ENCODE results near the gene C3. TPM values are rescaled to one million over a fixed set of nuclear protein-coding genes. Genes with fewer than 3 reads are reported as not detected.
"Not testable (repeated sequence)": the region's sequence is repeated elsewhere in the genome, so short reads cannot be mapped to it uniquely, and the experiment has no call there.

The C3 gene
- total RNA-seq, 6 experiments from 2014 or later, result 0.82 to 1.5 (median 1.2) TPM

GRCh38 chr19:6677495-6677882, 43.0 kb downstream of the C3 start:
- Mint-ChIP-seq H3K9me3 (peaks cover 9% of the 10 kb centered on the region; the same call in 1 of the 2 replicates), H3K27me3 (ENCODE audit: insufficient read depth) (peaks cover 8% of the 10 kb centered on the region), H3K36me3 (ENCODE audit: low read depth) (no peaks in the 10 kb centered on the region; the same call in 1 of the 2 replicates), H3K27ac (no peak overlapping the region), H3K4me3 (no peak overlapping the region), H3K4me1 (ENCODE audit: low read depth) (peaks cover 14% of the 10 kb centered on the region)
- TF ChIP-seq CTCF (IDR thresholded peaks at IDR 0.05), result no peak
- no peak for DNase-seq

- TF ChIP-seq CTCF (IDR thresholded peaks at IDR 0.05), result no peak
- H3K4me1 Mint-ChIP-seq (ENCODE audit: low read depth), result peaks cover 14% of the 10 kb centered on the region
- no peaks in the 10 kb centered on the region; the same call in 1 of the 2 replicates for H3K36me3 Mint-ChIP-seq (ENCODE audit: low read depth)
- H3K9me3 Mint-ChIP-seq, result peaks cover 9% of the 10 kb centered on the region; the same call in 1 of the 2 replicates
- peaks cover 12% of the 10 kb centered on the region for H3K27me3 Mint-ChIP-seq (ENCODE audit: insufficient read depth)
- H3K4me3 Mint-ChIP-seq, result no peak overlapping the region
- H3K27ac Mint-ChIP-seq, result no peak overlapping the region
- DNase-seq, result no peak
Observed at GRCh38 chr19:6676288-6676687, 44.2 kb downstream of the C3 start.

GRCh38 chr19:6674868-6675305, 45.6 kb downstream of the C3 start:
- Mint-ChIP-seq H3K4me3 (no peak overlapping the region), H3K4me1 (ENCODE audit: low read depth) (peaks cover 14% of the 10 kb centered on the region), H3K27ac (no peak overlapping the region), H3K36me3 (ENCODE audit: low read depth) (no peaks in the 10 kb centered on the region; the same call in 1 of the 2 replicates), H3K9me3 (peaks cover 9% of the 10 kb centered on the region; the same call in 1 of the 2 replicates), H3K27me3 (ENCODE audit: insufficient read depth) (peaks cover 11% of the 10 kb centered on the region)
- peak; percentile 47 for DNase-seq
- no peak for TF ChIP-seq CTCF (IDR thresholded peaks at IDR 0.05)

GRCh38 chr19:6674408-6674807, 46.0 kb downstream of the C3 start:
- H3K36me3 Mint-ChIP-seq (ENCODE audit: low read depth); H3K27ac Mint-ChIP-seq; DNase-seq; H3K9me3 Mint-ChIP-seq; H3K4me3 Mint-ChIP-seq: not testable (repeated sequence)
- H3K27me3 Mint-ChIP-seq (ENCODE audit: insufficient read depth), result peaks cover 11% of the 10 kb centered on the region
- H3K4me1 Mint-ChIP-seq (ENCODE audit: low read depth), result peaks cover 14% of the 10 kb centered on the region

- H3K36me3 Mint-ChIP-seq (ENCODE audit: low read depth), result no peaks in the 10 kb centered on the region; the same call in 1 of the 2 replicates
- peaks cover 13% of the 10 kb centered on the region for H3K27me3 Mint-ChIP-seq (ENCODE audit: insufficient read depth)
- H3K4me3 Mint-ChIP-seq, result no peak overlapping the region
- no peak overlapping the region for H3K27ac Mint-ChIP-seq
- DNase-seq, result no peak
- H3K9me3 Mint-ChIP-seq, result peaks cover 3% of the 10 kb centered on the region; the same call in 1 of the 2 replicates
- TF ChIP-seq CTCF (IDR thresholded peaks at IDR 0.05), result no peak
- H3K4me1 Mint-ChIP-seq (ENCODE audit: low read depth), result peaks cover 14% of the 10 kb centered on the region
Observed at GRCh38 chr19:6672693-6673290, 47.7 kb downstream of the C3 start.

- DNase-seq, result no peak
- peaks cover 14% of the 10 kb centered on the region for H3K4me1 Mint-ChIP-seq (ENCODE audit: low read depth)
- H3K9me3 Mint-ChIP-seq, result no peaks in the 10 kb centered on the region
- peaks cover 13% of the 10 kb centered on the region for H3K27me3 Mint-ChIP-seq (ENCODE audit: insufficient read depth)
- H3K36me3 Mint-ChIP-seq (ENCODE audit: low read depth), result no peaks in the 10 kb centered on the region
- no peak overlapping the region for H3K4me3 Mint-ChIP-seq
- H3K27ac Mint-ChIP-seq, result no peak overlapping the region
- TF ChIP-seq CTCF (IDR thresholded peaks at IDR 0.05), result no peak
Observed at GRCh38 chr19:6671960-6672359, 48.5 kb downstream of the C3 start.

Data from HFFc6 (cell line).